ENCODE measurements around the gene TNNI2. TPM values are rescaled to one million over a fixed set of nuclear protein-coding genes. Genes with fewer than 3 reads are reported as not detected.
"Not testable (repeated sequence)": the region's sequence is repeated elsewhere in the genome, so short reads cannot be mapped to it uniquely, and the experiment has no call there.

Gene TNNI2
- total and polyA plus RNA-seq, 2 donors (not counting 1 experiment from before 2014, with no cell fraction given): 2.9 to 12.9 TPM

DNA sequence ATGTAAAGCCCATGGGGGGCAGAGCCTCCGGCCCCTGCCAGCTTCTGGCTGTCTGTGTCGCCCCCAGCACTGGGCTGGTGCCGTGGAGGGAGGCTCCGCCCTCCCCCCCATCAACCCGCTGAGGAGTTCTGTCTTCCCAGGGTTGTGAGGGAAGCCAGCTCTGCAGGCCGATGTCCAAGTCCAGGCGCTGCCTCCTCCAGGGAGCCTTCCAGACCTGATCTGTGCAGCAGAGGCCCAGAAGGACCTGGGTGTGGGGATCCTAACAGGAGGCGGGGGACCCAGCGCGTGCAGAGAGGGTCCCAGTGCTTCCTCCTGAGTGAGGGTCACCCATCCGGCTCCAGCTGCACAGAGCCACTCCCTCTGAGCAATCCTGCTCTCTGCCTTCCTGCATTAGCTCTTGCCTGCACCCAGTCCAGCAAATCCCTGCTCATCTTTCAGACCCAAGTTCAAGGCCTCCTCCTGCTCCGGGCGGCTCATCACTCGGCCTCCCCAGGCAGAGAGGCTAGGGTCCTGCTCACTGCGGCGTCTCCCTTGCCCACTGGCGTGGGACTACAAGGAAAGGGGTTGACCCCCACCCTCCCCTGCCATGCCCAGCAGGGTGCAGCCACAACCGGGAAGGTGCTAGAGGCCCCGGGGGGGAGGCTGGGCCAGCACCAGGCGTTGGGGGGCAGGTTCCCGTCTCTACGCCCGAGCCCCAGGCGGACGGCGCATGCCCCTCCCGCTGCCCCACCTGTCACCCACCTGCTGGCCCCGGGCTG, 36.5 kb downstream of the TNNI2 start:
- TF ChIP-seq EZH2 (IDR thresholded peaks at IDR 0.05; ENCODE audit: borderline replicate concordance, insufficient read depth, low read depth, low read length, poor library complexity, severe bottlenecking) (no peak), CTCF (IDR thresholded peaks at IDR 0.05) (no peak)
- Histone ChIP-seq H2AFZ (ENCODE audit: insufficient read depth, low read depth, low read length, poor library complexity, severe bottlenecking) (no peak overlapping the region), H4K20me1 (ENCODE audit: control insufficient read depth, insufficient read depth, low read length, poor library complexity, severe bottlenecking) (peaks cover 100% of the 10 kb centered on the region), H3K4me1 (ENCODE audit: control insufficient read depth in 2 of 2, insufficient read depth in 2 of 2, low read length in 2 of 2) (peaks cover 32 to 83% of the 10 kb centered on the region in 2 donors), H3K4me3 (ENCODE audit: control extremely low read depth in 1 of 5, extremely low read depth in 1 of 5, insufficient read depth in 1 of 5, low read depth in 2 of 5, low read length in 4 of 5) (no peak overlapping the region), H3K27me3 (replicated peaks in 1 of 4; ENCODE audit: control extremely low read depth in 1 of 4, control insufficient read depth in 3 of 4, insufficient read depth in 4 of 4, low read length in 3 of 4) (no peaks in the 10 kb centered on the region), H3K9me3 (ENCODE audit: control extremely low read depth in 1 of 3, control insufficient read depth in 2 of 3, insufficient read depth in 1 of 3, low read length in 2 of 3) (no peaks in the 10 kb centered on the region), H3K4me2 (replicated peaks; ENCODE audit: low read depth, low read length, poor library complexity, severe bottlenecking) (peak overlapping the region; percentile 14), H3K79me2 (ENCODE audit: control insufficient read depth, insufficient read depth, low read length) (peaks cover 91% of the 10 kb centered on the region), H3K36me3 (replicated peaks in 1 of 2; ENCODE audit: control extremely low read depth in 1 of 2, control insufficient read depth in 1 of 2, extremely low read depth in 1 of 2, insufficient read depth in 2 of 2, low read length in 1 of 2) (peaks cover 0 to 20% of the 10 kb centered on the region in 2 experiments), H3K27ac (ENCODE audit: low read length in 2 of 2) (no peak overlapping the region), H3K9ac (ENCODE audit: low read length) (no peak overlapping the region)
- CTCF ChIA-PET: interaction anchor here (1.5 to 2.2 kb wide), 4 partner anchors 13 to 276 kb away, joined by 4 to 10 read pairs (median 6); no protein-coding TSS in a partner anchor
- Mint-ChIP-seq H3K4me1 (peaks cover 63% of the 10 kb centered on the region), H3K27me3 (no peaks in the 10 kb centered on the region), H3K27ac (peak overlapping the region; percentile 71), H3K4me3 (peak overlapping the region; percentile 39), H3K9me3 (ENCODE audit: insufficient read depth) (no peaks in the 10 kb centered on the region)
- no peak for DNase-seq
- ATAC-seq (ENCODE audit: low read depth): no peak
- intact Hi-C loops (cut with micrococcal nuclease): no loop called here
- 89% methylated on average over 17 of the region's 28 CpGs for whole genome bisulfite sequencing (ENCODE audit: insufficient coverage)
- POLR2A ChIA-PET: no interaction called here

DNA sequence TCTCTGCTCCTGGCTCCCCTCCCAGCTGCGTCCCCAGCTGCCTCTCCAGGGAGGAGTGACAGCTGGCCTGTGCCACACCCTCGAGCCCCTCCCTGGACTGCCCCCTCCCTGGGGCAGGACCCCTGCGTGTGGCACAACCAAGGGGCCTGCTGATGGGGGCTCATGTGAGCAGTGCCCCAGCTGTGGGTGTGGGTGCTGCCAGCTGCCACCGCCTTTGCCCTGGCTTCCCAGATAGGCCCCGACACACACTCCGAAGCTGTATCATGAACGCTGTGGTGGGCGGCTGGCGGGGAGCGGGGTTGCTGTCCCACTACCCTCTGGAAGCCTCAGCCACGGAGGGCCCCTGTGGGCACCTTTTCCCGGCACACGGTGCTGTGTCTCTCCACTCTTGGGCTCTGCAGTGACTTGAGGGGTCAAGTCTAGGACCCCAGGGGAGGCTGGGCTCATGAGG, 37.1 kb downstream of the TNNI2 start:
- ATAC-seq (ENCODE audit: low read depth); H3K9me3 Mint-ChIP-seq (ENCODE audit: insufficient read depth); H2AFZ ChIP-seq (ENCODE audit: insufficient read depth, low read depth, low read length, poor library complexity, severe bottlenecking); H3K27me3 Mint-ChIP-seq; DNase-seq; H3K27me3 ChIP-seq (replicated peaks in 1 of 4; ENCODE audit: control extremely low read depth in 1 of 4, control insufficient read depth in 3 of 4, insufficient read depth in 4 of 4, low read length in 3 of 4); H3K4me3 ChIP-seq (ENCODE audit: control extremely low read depth in 1 of 5, extremely low read depth in 1 of 5, insufficient read depth in 1 of 5, low read depth in 2 of 5, low read length in 4 of 5); H3K4me3 Mint-ChIP-seq; intact Hi-C loops (cut with micrococcal nuclease); H3K9ac ChIP-seq (ENCODE audit: low read length); POLR2A ChIA-PET; H3K9me3 ChIP-seq (ENCODE audit: control extremely low read depth in 1 of 3, control insufficient read depth in 2 of 3, insufficient read depth in 1 of 3, low read length in 2 of 3): not testable (repeated sequence)
- Histone ChIP-seq H3K36me3 (replicated peaks in 1 of 2; ENCODE audit: control extremely low read depth in 1 of 2, control insufficient read depth in 1 of 2, extremely low read depth in 1 of 2, insufficient read depth in 2 of 2, low read length in 1 of 2) (peaks cover 0 to 26% of the 10 kb centered on the region in 2 experiments), H3K27ac (ENCODE audit: low read length in 2 of 2) (peak overlapping the region in 1 of 2 donors; percentile 3), H4K20me1 (ENCODE audit: control insufficient read depth, insufficient read depth, low read length, poor library complexity, severe bottlenecking) (peaks cover 100% of the 10 kb centered on the region), H3K4me2 (replicated peaks; ENCODE audit: low read depth, low read length, poor library complexity, severe bottlenecking) (peak overlapping the region; percentile 12), H3K4me1 (ENCODE audit: control insufficient read depth in 2 of 2, insufficient read depth in 2 of 2, low read length in 2 of 2) (peaks cover 34 to 83% of the 10 kb centered on the region in 2 donors), H3K79me2 (ENCODE audit: control insufficient read depth, insufficient read depth, low read length) (peaks cover 90% of the 10 kb centered on the region)
- WGBS (ENCODE audit: insufficient coverage): 72% methylated on average over 11 of the region's 13 CpGs
- Mint-ChIP-seq H3K4me1 (peaks cover 63% of the 10 kb centered on the region), H3K27ac (peak overlapping the region; percentile 46)
- CTCF ChIA-PET: interaction anchor here (1.2 to 2.2 kb wide), 6 partner anchors 13 to 276 kb away, joined by 4 to 10 read pairs (median 6); no protein-coding TSS in a partner anchor
